ENCODE data around the gene SEMA5A. TPM values are rescaled to one million over a fixed set of nuclear protein-coding genes. Genes with fewer than 3 reads are reported as not detected.

Gene SEMA5A
- polyA plus RNA-seq, 1 donor (not counting 4 experiments of a cell fraction or from before 2014, with no cell fraction given), result 0.16 TPM

DNA sequence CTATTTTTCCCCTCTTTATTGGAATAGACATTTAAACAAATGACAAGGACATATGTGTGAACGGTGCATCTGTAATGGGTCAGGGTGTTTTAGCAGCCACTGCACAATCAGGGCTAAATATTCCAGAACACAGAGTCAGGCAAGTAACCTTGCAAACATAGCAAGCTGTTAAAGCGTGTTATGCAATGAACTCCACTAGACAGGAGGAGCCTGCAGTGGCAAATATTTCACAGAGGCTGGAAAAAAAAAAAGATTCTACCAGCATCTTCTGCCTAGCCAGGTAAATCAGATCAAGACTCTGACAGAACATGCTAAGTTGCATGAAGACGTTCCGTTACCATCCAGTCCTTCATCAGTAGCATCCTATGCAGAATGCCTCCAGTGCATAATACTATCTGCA is 171.8 kb downstream of the SEMA5A start:
- no peaks in the 10 kb centered on the region for H3K36me3 ChIP-seq (ENCODE audit: control insufficient read depth in 2 of 2, extremely low read depth in 1 of 2, insufficient read depth in 2 of 2, low read length in 2 of 2)
- H2AFZ ChIP-seq (ENCODE audit: control insufficient read depth, low read length), result no peak overlapping the region
- no peaks in the 10 kb centered on the region for H3K27me3 ChIP-seq (ENCODE audit: control insufficient read depth, extremely low read depth, insufficient read depth, low read length)
- H3K9me1 ChIP-seq (ENCODE audit: control insufficient read depth, extremely low read depth, insufficient read depth, low read length), result no peaks in the 10 kb centered on the region
- no peaks in the 10 kb centered on the region for H3K9me3 ChIP-seq (ENCODE audit: control insufficient read depth, low read depth, low read length)
- no peak overlapping the region for H3K9ac ChIP-seq (ENCODE audit: control insufficient read depth, extremely low read depth, insufficient read depth, low read length)
- TF ChIP-seq EZH2 (IDR thresholded peaks at IDR 0.05; ENCODE audit: low read length), result no peak
- TF ChIP-seq, protein P1, sequence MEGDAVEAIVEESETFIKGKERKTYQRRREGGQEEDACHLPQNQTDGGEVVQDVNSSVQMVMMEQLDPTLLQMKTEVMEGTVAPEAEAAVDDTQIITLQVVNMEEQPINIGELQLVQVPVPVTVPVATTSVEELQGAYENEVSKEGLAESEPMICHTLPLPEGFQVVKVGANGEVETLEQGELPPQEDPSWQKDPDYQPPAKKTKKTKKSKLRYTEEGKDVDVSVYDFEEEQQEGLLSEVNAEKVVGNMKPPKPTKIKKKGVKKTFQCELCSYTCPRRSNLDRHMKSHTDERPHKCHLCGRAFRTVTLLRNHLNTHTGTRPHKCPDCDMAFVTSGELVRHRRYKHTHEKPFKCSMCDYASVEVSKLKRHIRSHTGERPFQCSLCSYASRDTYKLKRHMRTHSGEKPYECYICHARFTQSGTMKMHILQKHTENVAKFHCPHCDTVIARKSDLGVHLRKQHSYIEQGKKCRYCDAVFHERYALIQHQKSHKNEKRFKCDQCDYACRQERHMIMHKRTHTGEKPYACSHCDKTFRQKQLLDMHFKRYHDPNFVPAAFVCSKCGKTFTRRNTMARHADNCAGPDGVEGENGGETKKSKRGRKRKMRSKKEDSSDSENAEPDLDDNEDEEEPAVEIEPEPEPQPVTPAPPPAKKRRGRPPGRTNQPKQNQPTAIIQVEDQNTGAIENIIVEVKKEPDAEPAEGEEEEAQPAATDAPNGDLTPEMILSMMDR (optimal IDR thresholded peaks at IDR 0.05 in 1 of 3, IDR thresholded peaks at IDR 0.05 in 1 of 3, conservative IDR thresholded peaks at IDR 0.05 in 1 of 3; ENCODE audit: extremely low read depth in 1 of 3, insufficient read depth in 2 of 3, low read length in 3 of 3), result no peak
- no peak for DNase-seq (ENCODE audit: low read depth, low spot score)
- H3K27ac ChIP-seq (ENCODE audit: control insufficient read depth, insufficient read depth, low read length), result no peak overlapping the region
- H3K4me3 ChIP-seq (ENCODE audit: control insufficient read depth in 2 of 3, extremely low read depth in 1 of 3, insufficient read depth in 2 of 3, low read depth in 1 of 3, low read length in 3 of 3), result no peak overlapping the region
- no peaks in the 10 kb centered on the region for H3K79me2 ChIP-seq (ENCODE audit: control insufficient read depth, insufficient read depth, low read length)
- H3K4me2 ChIP-seq (ENCODE audit: control insufficient read depth, extremely low read depth, insufficient read depth, low read depth, low read length), result no peak overlapping the region
- H4K20me1 ChIP-seq (ENCODE audit: control insufficient read depth, extremely low read depth, insufficient read depth, low read length), result no peaks in the 10 kb centered on the region
- FAIRE-seq, result no peak
- dilution Hi-C loops (cut with MboI; ENCODE audit: extremely low pct_ligation_motif_present, low sequenced_read_pairs), result loop anchor here (25.0 kb wide), 1 partner anchor 113 kb away; no protein-coding TSS in a partner anchor
- H3K4me1 ChIP-seq (ENCODE audit: control insufficient read depth, extremely low read depth, insufficient read depth, low read length), result no peaks in the 10 kb centered on the region

DNA sequence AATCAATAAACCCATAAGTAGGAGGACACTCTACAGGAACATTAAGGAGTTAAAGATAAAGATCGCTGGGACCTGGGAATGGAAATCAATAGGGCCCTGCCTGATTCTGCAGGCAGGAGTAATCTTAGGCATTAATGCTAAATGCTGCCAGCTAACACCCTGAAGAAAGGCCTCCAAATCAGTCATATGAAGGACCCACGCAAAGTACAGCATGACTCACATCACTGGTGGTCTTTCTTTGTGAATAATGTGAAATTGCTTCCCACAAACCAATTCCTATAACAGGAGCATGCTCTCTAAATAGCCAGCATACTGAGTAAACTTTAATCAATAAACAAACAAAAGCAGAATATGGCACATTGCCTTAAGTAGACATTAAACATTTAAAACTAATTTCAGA is 172.3 kb downstream of the SEMA5A start:
- DNase-seq (ENCODE audit: low read depth, low spot score) (no peak), FAIRE-seq (no peak)
- H4K20me1 ChIP-seq (ENCODE audit: control insufficient read depth, extremely low read depth, insufficient read depth, low read length), result no peaks in the 10 kb centered on the region
- H3K36me3 ChIP-seq (ENCODE audit: control insufficient read depth in 2 of 2, extremely low read depth in 1 of 2, insufficient read depth in 2 of 2, low read length in 2 of 2), result no peaks in the 10 kb centered on the region
- TF ChIP-seq EZH2 (IDR thresholded peaks at IDR 0.05; ENCODE audit: low read length), result no peak
- TF ChIP-seq, protein P1 (optimal IDR thresholded peaks at IDR 0.05 in 1 of 3, IDR thresholded peaks at IDR 0.05 in 1 of 3, conservative IDR thresholded peaks at IDR 0.05 in 1 of 3; ENCODE audit: extremely low read depth in 1 of 3, insufficient read depth in 2 of 3, low read length in 3 of 3), result no peak
- dilution Hi-C loops (cut with MboI; ENCODE audit: extremely low pct_ligation_motif_present, low sequenced_read_pairs), result loop anchor here (25.0 kb wide), 1 partner anchor 114 kb away; no protein-coding TSS in a partner anchor
- H3K27ac ChIP-seq (ENCODE audit: control insufficient read depth, insufficient read depth, low read length), result no peak overlapping the region
- H3K9me1 ChIP-seq (ENCODE audit: control insufficient read depth, extremely low read depth, insufficient read depth, low read length), result no peaks in the 10 kb centered on the region
- H3K27me3 ChIP-seq (ENCODE audit: control insufficient read depth, extremely low read depth, insufficient read depth, low read length), result no peaks in the 10 kb centered on the region
- no peak overlapping the region for H3K9ac ChIP-seq (ENCODE audit: control insufficient read depth, extremely low read depth, insufficient read depth, low read length)
- H3K4me1 ChIP-seq (ENCODE audit: control insufficient read depth, extremely low read depth, insufficient read depth, low read length), result no peaks in the 10 kb centered on the region
- H2AFZ ChIP-seq (ENCODE audit: control insufficient read depth, low read length), result no peak overlapping the region
- H3K4me3 ChIP-seq (ENCODE audit: control insufficient read depth in 2 of 3, extremely low read depth in 1 of 3, insufficient read depth in 2 of 3, low read depth in 1 of 3, low read length in 3 of 3), result no peak overlapping the region
- H3K79me2 ChIP-seq (ENCODE audit: control insufficient read depth, insufficient read depth, low read length), result no peaks in the 10 kb centered on the region
- H3K9me3 ChIP-seq (ENCODE audit: control insufficient read depth, low read depth, low read length), result no peaks in the 10 kb centered on the region
- no peak overlapping the region for H3K4me2 ChIP-seq (ENCODE audit: control insufficient read depth, extremely low read depth, insufficient read depth, low read depth, low read length)

All from keratinocyte (primary cell).